ENCODE measurements around the gene SLAMF9. TPM values are rescaled to one million over a fixed set of nuclear protein-coding genes. Genes with fewer than 3 reads are reported as not detected.
A peak's percentile ranks its signal among the peaks of the same experiment; 100 is the strongest.

SLAMF9 gene
- total RNA-seq, 1 donor from 2014 or later, result 16.6 TPM

DNA sequence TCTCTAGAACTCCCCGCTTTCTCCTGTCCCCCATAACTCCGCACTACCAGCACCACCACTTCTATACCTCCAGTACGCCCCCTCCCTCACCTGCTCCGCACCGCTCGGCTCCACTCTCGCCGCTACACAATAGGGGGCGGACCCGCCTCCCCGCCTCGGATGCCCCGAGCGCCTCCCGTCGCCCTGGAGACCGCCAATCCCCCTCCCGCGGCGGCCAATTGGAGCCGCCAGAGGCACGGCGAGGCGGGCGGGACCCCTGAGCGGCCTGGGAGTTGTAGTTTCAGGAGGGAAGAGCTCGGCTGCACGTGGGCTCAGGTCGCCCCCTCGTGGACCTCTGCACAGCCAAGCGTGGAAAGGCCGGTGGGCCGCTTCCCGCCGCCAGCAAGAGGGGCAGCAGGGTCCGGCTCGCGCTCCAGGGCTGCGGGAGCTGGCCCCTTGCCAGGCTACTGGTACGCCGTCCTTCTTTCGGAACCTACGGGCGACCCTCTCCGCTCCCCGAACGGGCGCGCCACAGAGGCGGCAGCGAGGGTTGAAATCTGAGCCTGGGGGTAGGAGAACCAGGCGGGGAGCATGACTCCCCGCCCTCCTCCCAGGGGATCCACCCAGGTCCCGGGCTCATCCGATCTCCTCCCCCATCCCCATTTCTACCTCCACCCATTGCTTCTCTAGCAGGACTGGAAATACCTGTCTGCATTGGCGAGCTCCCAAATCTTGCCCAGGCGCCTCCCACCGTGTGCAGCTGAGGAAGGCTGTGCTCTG is 8.4 kb downstream of the SLAMF9 start, which contains the start of gene IGSF9:
TSS of gene IGSF9 (minus strand) at position 131 of the 759 bp plus-strand sequence. CDS start 2,159 bp downstream, outside the sequence.
- Histone ChIP-seq H3K36me3 (ENCODE audit: control insufficient read depth, insufficient read depth, low read length) (peaks cover 3% of the 10 kb centered on the region), H3K4me3 (ENCODE audit: low read depth, low read length) (peak within 1 kb of the TSS; percentile 62), H3K27me3 (ENCODE audit: control insufficient read depth, insufficient read depth, low read length) (no peaks in the 10 kb centered on the region)
- FAIRE-seq, result no peak
- TF ChIP-seq, protein P1, sequence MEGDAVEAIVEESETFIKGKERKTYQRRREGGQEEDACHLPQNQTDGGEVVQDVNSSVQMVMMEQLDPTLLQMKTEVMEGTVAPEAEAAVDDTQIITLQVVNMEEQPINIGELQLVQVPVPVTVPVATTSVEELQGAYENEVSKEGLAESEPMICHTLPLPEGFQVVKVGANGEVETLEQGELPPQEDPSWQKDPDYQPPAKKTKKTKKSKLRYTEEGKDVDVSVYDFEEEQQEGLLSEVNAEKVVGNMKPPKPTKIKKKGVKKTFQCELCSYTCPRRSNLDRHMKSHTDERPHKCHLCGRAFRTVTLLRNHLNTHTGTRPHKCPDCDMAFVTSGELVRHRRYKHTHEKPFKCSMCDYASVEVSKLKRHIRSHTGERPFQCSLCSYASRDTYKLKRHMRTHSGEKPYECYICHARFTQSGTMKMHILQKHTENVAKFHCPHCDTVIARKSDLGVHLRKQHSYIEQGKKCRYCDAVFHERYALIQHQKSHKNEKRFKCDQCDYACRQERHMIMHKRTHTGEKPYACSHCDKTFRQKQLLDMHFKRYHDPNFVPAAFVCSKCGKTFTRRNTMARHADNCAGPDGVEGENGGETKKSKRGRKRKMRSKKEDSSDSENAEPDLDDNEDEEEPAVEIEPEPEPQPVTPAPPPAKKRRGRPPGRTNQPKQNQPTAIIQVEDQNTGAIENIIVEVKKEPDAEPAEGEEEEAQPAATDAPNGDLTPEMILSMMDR (IDR thresholded peaks at IDR 0.05; ENCODE audit: insufficient read depth, low read length, severe bottlenecking), result peak; percentile 73
- DNase-seq (ENCODE audit: low read depth), result peak; percentile 95

DNA sequence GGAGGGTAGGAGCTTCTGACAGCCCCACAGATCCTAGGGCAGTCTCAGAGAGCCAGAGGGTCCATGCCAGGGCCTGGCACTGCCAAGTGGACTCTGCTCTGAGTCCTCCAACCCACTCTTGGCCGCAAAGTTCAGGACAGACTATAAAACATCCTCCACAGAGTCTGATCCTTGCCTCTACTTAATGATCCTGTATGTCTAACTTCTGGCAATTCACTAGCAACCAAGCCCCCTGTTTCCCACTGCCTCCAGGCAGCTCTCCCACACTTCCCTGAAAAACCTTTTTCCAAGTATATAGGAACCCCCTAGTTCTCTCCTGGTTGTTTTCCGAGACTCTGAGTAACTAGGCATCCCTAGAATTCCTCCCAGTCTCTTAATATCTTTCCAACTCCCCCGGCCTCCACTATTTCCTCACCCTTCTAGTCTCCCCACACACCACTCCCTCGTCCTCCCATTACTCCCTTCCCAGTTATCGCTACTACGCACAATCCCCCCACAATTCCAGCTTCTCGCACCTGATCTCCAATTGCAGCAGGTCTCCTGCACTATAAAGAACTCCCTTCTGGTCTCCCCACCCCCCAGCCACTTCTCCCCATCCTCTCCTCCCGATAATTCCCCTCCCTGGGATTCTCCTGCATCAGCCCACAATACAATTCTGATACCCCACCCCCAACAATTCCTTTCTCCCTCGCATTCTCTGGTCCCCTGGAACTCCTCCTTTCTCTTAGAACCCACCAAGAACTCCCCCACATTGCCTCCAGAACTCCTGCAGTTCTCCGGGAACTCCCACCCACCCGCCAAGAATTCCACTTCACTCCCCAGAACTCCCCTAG is 9.2 kb downstream of the SLAMF9 start:
- TF ChIP-seq, protein P1 (IDR thresholded peaks at IDR 0.05; ENCODE audit: insufficient read depth, low read length, severe bottlenecking), result no peak
- H3K36me3 ChIP-seq (ENCODE audit: control insufficient read depth, insufficient read depth, low read length), result peaks cover 3% of the 10 kb centered on the region
- no peaks in the 10 kb centered on the region for H3K27me3 ChIP-seq (ENCODE audit: control insufficient read depth, insufficient read depth, low read length)
- DNase-seq (ENCODE audit: low read depth), result peak; percentile 29
- peak overlapping the region; percentile 62 for H3K4me3 ChIP-seq (ENCODE audit: low read depth, low read length)
- no peak for FAIRE-seq

DNA sequence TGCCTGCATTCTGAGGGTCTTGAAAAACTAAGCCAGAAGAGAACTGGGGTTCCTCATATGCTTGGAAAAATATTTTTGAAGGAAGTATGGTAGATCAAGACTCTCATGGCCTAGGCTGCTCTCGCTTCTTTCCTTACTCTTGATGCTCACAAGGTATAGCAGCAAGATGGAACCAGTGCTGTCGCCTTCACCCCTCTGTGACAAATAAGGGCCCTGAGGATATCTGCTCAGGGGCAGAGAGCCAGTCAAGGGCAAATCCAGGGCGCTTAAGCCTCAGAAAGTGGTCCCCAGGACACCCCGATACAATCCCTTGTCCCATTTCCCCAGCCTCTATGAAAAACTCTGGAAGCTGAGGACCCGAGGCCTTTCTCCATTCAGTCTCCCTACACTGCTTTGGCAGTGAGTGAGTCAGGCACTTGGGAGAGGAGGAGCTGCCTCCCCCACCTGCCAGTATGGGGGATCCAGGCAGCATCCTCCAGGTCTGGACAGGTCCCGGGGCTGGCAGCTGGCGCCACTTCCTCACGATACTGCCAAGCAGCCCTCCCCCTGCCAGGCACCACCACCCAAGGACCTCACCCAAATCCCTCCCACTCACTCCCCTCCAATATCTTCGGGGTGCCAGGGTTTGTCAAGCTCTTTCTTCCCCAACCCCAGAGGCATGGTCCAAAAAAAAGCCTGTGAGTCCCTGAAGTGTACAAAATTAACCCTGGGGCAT is 10.0 kb downstream of the SLAMF9 start:
- TF ChIP-seq, protein P1 (IDR thresholded peaks at IDR 0.05; ENCODE audit: insufficient read depth, low read length, severe bottlenecking), result no peak
- DNase-seq (ENCODE audit: low read depth) (peak; percentile 79), FAIRE-seq (no peak)
- no peaks in the 10 kb centered on the region for H3K27me3 ChIP-seq (ENCODE audit: control insufficient read depth, insufficient read depth, low read length)
- peak overlapping the region; percentile 62 for H3K4me3 ChIP-seq (ENCODE audit: low read depth, low read length)
- peaks cover 3% of the 10 kb centered on the region for H3K36me3 ChIP-seq (ENCODE audit: control insufficient read depth, insufficient read depth, low read length)

DNA sequence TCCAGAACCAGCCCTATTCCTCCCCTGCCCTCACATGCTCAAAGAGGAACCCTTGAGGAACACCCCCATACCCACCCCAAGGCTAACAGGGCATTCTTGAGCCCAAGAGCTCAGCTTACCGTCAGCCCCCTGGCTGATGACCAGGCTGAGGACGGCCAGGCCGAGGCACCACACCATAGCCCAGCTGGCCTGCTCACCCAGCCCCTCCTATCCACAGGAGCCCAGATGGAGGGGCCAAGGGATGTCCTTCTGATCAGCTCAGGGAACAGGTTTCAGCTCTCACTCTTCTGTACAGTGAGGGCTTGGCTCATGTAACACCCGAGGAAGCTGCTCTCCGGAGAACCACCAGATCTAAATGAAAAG is 10.8 kb downstream of the SLAMF9 start:
- peaks cover 5% of the 10 kb centered on the region for H3K36me3 ChIP-seq (ENCODE audit: control insufficient read depth, insufficient read depth, low read length)
- peak; percentile 36 for FAIRE-seq
- no peak overlapping the region for H3K4me3 ChIP-seq (ENCODE audit: low read depth, low read length)
- no peaks in the 10 kb centered on the region for H3K27me3 ChIP-seq (ENCODE audit: control insufficient read depth, insufficient read depth, low read length)
- no peak for DNase-seq (ENCODE audit: low read depth)
- TF ChIP-seq, protein P1 (IDR thresholded peaks at IDR 0.05; ENCODE audit: insufficient read depth, low read length, severe bottlenecking), result no peak

DNA sequence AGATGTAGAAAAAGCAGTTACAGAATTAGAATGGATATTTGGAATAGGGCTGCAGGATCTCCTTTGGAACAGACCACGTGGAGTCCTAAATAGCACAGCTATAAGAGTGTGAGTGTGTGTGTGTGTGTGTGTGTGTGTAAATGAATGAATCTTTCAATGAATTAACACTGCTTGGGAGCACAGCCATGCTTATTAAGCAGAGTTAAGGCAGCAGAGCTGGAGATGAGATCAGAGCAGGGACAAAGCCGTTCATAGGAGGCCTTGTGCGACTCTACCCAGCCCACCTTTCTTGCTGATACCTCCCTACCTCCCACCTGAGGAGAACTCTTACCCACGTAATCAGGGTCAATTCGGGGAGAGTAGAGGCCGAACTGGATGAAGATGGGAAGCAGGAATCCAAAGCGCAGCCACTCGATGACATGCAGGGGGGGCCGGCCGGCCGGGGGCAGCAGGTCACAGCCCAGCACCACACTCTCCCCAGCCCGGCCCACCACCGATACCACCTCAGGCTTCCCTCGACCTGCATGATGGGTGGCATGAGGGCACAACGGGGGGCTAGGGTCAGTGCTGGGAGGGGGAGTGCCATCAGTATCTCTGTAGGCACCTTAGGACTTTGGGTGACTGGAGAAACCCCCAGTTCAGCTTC is 11.3 kb downstream of the SLAMF9 start:
- Histone ChIP-seq H3K27me3 (ENCODE audit: control insufficient read depth, insufficient read depth, low read length) (no peaks in the 10 kb centered on the region), H3K36me3 (ENCODE audit: control insufficient read depth, insufficient read depth, low read length) (peaks cover 8% of the 10 kb centered on the region), H3K4me3 (ENCODE audit: low read depth, low read length) (no peak overlapping the region)
- FAIRE-seq (no peak), DNase-seq (ENCODE audit: low read depth) (no peak)
- TF ChIP-seq, protein P1 (IDR thresholded peaks at IDR 0.05; ENCODE audit: insufficient read depth, low read length, severe bottlenecking), result no peak

All from bronchial epithelial cell (primary cell).